CD4-positive, alpha-beta T cell treated with Interleukin-17A for 4 hours (primary cell): ENCODE data around the gene PCMTD2.
"Not testable (repeated sequence)": the region's sequence is repeated elsewhere in the genome, so short reads cannot be mapped to it uniquely, and the experiment has no call there.

Experiments
- DNase-seq: peaks from one replicate; pipeline ENCODE4 v3.0.0-alpha.2; 2020; ENCODE audit warnings: mixed read lengths

PCMTD2 gene

GRCh38 chr20:64303086-64303485 lies 47.5 kb downstream of the PCMTD2 start:
- DNase-seq: not testable (repeated sequence)

- not testable (repeated sequence) for DNase-seq
These were observed 58.2 kb downstream of the PCMTD2 start for GRCh38 chr20:64313761-64314160.

- DNase-seq: not testable (repeated sequence)
These were observed 59.8 kb downstream of the PCMTD2 start for GRCh38 chr20:64315381-64315780.

GRCh38 chr20:64315884-64316283 lies 60.3 kb downstream of the PCMTD2 start:
- DNase-seq: not testable (repeated sequence)

GRCh38 chr20:64316415-64317083 lies 61.0 kb downstream of the PCMTD2 start:
- peak; percentile 41 for DNase-seq

GRCh38 chr20:64317331-64317730 lies 61.8 kb downstream of the PCMTD2 start:
- not testable (repeated sequence) for DNase-seq

GRCh38 chr20:64318056-64318455 lies 62.5 kb downstream of the PCMTD2 start:
- DNase-seq: not testable (repeated sequence)

- DNase-seq: not testable (repeated sequence)
These were observed 66.7 kb downstream of the PCMTD2 start for GRCh38 chr20:64322031-64322789.
